ENCODE measurements around the gene SHROOM4.

SHROOM4 gene, protein sequence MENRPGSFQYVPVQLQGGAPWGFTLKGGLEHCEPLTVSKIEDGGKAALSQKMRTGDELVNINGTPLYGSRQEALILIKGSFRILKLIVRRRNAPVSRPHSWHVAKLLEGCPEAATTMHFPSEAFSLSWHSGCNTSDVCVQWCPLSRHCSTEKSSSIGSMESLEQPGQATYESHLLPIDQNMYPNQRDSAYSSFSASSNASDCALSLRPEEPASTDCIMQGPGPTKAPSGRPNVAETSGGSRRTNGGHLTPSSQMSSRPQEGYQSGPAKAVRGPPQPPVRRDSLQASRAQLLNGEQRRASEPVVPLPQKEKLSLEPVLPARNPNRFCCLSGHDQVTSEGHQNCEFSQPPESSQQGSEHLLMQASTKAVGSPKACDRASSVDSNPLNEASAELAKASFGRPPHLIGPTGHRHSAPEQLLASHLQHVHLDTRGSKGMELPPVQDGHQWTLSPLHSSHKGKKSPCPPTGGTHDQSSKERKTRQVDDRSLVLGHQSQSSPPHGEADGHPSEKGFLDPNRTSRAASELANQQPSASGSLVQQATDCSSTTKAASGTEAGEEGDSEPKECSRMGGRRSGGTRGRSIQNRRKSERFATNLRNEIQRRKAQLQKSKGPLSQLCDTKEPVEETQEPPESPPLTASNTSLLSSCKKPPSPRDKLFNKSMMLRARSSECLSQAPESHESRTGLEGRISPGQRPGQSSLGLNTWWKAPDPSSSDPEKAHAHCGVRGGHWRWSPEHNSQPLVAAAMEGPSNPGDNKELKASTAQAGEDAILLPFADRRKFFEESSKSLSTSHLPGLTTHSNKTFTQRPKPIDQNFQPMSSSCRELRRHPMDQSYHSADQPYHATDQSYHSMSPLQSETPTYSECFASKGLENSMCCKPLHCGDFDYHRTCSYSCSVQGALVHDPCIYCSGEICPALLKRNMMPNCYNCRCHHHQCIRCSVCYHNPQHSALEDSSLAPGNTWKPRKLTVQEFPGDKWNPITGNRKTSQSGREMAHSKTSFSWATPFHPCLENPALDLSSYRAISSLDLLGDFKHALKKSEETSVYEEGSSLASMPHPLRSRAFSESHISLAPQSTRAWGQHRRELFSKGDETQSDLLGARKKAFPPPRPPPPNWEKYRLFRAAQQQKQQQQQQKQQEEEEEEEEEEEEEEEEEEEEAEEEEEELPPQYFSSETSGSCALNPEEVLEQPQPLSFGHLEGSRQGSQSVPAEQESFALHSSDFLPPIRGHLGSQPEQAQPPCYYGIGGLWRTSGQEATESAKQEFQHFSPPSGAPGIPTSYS (N-terminal part only)

DNA sequence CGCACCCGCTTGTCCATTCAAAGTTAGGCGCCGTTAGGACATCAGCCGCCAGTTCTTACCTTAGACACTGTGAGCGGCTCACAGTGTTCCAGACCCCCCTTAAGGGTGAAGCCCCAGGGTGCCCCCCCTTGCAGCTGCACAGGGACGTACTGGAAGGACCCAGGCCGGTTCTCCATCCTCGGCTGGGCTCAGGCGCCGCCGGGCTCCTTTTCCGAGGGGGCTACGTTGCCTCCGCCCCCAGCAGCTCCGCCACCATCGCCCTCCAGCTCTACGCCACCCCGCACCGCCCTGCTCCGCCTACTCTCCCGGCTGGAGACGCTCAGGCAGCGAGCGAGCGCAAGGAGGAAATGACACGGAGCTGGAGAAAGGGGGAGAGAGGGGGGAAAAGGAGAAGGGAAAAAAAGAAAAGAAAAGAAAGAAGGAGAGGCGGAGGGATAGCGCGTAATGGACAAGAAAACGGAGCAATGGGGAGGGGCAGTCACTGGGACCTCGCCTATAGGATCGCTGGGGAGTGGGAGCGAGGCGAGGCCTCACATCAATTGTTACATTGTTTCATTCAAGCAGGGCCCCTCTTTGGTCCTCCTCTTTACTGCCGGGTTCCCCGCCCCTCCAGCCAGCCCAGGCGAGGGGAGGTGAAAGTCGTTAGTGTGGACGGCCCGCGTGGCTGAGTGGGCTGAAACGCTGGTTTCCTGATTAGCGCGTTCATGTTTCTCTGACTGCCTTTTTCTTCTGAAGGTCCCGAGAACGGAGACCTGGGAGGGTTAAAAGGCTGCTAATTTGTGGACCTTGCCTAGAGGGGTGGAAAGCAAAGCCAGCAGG, at the start of gene SHROOM4:
Gene SHROOM4 (minus strand): TSS at position 352 of the 819 bp plus-strand sequence. CDS start 176 bp downstream, at position 176.
- DNase-seq (ENCODE audit: low read depth in 2 of 2) = no peak

DNA sequence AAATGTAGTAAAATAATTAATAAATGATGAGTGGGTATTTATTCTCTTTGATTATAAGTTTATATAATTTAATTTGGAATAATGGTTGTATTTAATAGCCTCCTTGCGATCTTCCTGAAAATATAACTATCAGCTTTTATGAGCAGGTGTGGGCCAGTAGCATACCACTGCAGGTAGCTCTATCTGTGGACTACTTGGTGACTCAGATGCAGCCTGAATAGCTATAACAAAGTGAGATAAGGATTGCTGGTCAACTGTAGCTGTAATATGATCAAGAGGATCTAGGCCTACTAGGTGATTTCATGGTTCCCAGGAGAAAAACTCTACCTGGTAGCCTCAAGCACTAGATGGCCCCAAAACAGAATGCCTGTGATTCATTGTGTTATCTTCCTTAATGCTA, 49.5 kb upstream of the SHROOM4 start:
- no peak for DNase-seq (ENCODE audit: low read depth in 2 of 2)

DNA sequence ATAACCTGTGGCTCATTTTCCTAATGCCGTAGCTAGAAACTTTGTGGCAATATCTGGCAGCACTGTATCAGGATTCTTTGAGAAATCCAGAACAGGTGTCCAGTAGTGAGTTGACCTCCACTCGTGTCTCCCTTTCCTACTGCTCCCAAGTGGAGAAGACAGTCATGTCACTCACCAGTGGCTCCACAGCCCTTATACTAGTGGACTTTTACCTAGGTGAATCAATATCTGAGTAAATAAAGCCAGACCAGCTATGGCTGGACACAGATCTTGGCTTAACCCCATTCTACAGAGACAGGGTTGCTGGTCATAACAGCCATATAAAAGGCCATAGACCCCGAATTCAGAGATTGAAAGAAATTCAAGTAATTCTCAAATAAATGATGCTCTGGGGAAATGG, 46.5 kb upstream of the SHROOM4 start:
- no peak for DNase-seq (ENCODE audit: low read depth in 2 of 2)

DNA sequence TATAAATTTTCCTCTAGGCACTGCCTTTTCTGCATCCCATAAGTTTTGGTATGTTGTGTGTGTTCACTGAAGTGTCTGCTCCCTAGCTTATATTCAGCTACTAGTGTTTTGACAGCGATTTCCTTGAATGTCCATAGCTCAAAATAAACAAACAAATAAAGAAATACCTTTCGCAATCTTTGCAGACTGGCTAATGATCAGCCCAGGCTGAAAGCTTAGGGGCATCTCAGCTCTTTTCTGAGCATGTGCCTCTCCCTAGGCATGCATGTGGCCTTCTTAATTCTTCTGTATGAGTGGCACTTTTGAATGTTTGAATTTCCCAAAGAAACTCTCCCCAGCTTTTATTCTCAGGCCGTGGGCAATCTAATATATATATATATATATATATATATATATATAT, 44.6 kb upstream of the SHROOM4 start:
- no peak for DNase-seq (ENCODE audit: low read depth in 2 of 2)

DNA sequence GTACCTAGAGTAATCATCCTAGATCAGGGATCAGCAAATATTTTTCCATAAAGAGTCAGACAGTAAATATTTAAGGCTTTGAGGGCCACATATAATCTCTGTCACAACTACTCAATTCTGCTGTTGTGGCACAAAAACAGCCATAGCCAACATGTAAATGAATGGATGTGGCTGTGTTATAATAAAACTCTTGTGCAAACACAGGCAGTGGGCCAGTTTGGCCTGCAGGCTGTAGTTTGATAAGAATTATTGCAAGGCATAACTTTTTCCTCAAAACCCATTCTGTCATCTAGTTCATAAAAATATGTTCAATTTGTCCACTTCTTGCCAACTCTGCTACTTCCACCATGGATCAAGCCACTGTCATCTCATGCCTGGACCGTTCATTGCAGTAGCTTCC, 39.4 kb upstream of the SHROOM4 start:
- DNase-seq (ENCODE audit: low read depth in 2 of 2) = no peak

DNA sequence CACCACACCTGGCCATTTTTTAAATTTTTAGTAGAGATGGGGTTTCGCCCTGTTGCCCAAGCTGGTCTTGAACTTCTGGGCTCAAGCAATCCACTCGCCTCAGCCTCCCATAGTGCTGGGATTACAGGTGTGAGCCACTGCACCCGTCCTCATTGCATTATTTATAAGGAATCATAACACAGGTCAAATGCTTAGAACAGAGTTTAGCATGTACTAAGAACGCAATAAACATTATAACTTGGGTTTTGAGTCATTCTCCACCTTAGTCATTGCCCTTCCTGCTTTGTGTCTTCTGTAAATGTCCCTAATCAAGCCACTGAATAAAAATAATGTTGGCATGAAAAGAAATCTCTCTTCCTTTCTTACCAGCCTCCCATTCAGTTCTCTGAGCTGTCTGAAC, 38.5 kb upstream of the SHROOM4 start:
- no peak for DNase-seq (ENCODE audit: low read depth in 2 of 2)

DNA sequence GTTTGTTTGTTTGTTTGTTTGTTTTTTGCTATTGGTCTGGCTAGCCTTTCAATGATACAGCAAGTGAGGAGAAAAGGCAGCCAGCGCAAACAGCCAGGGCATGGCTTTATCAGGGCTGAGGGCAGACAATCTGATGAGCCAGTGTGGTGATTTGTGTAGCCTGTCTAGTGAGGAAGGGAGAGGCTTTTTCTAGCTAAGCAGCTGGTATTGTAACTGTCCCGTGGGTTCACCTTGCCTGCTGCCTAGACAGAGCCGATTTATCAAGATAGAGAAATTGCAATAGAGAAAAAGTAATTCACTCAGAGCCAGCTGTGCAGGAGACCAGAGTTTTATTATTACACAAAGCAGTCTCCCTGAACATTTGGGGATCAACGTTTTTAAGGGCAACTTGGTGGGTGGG, 28.2 kb upstream of the SHROOM4 start:
- no peak for DNase-seq (ENCODE audit: low read depth in 2 of 2)

DNA sequence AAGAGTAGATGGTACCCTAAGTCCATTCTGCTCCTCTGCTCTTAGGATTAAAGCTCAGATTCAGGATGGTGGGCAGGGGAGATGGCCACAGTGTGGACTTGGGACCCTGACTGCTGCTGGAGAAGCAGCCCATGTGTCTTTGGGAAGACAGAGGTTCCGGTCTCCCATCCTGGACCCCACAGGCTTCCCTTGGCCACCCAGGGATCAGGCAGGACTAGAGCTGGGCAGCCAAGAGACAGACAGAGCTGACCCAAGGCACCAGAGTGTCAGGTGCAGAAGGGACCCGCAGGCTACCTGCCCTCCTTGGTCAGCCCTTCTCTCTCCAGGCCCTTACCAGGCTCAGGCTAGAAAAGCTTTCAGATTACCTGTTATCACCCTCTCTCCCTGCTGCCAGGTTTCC, 25.7 kb upstream of the SHROOM4 start:
- no peak for DNase-seq (ENCODE audit: low read depth in 2 of 2)

DNA sequence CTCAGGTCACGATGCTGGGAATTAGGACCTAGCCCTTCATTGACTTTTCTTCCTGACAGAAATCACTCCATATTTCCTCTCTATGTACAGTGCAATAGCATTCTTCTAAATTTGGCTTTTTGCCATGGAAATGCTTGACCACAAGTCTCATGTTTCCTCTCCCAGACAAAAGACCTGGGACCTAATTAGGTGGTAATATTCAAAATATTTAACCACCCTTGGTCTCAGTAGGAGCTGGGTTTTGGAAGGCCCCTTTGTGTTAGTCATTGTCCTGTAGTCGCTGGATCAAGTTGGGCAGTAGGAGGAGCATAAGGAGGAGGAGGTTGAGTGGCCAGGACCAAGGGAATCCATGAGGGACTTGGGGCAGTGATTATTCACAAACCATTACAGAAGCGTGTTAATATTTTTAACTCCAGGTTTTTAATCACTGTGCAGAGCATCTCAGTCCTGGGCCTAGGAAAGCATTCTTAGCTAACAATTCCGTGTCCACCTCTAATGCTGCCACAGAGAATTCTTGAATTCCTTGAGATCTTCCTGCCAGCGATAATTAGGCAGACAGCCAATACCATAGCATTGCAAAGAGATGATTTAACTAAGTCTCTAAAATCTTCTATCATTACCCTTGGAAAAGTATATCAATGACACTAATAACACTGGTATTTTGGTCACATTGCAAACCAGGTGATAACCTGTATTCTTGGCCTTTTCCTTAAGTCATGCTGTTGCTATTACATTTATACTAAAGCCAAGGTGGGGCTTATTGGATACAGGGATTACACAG, 25.0 kb upstream of the SHROOM4 start:
- no peak for DNase-seq (ENCODE audit: low read depth in 2 of 2)

DNA sequence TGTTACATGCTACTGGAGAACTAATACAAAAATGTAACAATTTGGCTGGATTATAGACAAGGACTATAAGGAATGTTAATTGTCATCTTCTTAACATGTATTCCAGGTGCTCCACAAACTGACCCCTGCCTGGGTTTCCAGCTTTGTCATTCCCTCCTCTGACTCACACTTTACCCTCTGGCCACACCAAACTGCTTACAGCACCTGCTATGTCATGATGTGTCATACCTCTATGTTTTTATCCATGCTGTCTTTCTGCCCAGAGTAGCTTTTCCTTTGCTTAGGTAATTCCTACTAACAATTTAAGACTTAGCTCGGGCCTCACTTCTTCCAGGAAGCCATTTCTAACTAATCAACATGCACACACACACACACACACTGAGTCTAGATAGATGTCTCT, 14.0 kb upstream of the SHROOM4 start:
- no peak for DNase-seq (ENCODE audit: low read depth in 2 of 2)

DNA sequence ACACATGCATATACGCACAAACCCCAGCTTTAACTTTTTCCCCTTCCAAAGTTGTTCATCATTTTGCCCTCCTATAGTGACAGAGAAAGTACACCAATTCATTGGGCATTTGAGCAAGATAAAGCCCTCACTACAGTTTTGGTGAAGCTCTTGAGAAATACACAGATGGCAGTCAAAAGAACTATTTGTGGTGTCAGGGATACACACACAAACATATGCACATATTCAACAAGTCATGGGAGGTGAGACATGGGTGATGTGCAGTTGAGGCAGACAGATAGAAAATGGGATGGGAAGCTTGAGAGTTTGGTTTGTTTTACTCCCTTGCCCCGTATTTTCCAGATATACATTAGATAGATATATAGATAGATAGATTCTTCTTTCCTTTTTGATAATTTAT, 11.8 kb upstream of the SHROOM4 start:
- DNase-seq (ENCODE audit: low read depth in 2 of 2) = no peak

DNA sequence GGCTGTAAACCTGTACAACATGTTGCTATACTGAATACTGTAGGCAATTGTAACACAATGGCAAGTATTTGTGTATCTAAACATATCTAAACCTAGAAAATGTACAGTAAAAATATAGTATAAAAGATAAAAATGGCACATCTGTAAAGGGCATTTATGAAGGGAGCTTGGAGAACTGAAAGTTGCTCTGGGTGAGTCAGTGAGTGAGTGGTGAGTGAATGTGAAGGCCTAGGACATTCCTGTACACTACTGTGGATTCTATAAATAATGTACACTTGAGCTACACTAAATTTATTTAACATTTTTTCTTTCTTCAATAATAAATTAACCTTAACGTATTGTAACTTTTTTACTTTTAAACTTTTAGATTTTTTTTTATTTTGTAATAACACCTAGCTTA, 5.0 kb upstream of the SHROOM4 start:
- no peak for DNase-seq (ENCODE audit: low read depth in 2 of 2)

DNA sequence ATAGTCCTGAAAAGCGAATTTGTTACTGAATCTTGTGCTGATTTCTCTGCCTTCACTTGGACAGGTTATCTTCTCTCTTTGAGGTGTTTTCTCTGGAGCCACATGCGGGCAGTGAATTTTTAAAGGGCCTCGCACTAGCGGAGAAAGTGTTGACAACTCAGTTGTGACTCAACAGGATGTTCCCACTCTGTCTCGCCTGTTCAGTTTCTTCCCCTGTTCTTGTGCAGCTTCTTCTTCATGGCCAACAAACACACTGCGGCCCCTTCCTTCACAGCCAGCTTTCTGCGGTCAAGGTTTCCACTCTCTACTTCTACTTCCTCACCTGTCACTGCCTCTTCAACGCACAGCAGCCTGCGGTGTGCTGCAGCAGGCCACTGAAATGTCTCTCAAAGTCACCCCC, 1.1 kb upstream of the SHROOM4 start:
- DNase-seq (ENCODE audit: low read depth in 2 of 2) = no peak

DNA sequence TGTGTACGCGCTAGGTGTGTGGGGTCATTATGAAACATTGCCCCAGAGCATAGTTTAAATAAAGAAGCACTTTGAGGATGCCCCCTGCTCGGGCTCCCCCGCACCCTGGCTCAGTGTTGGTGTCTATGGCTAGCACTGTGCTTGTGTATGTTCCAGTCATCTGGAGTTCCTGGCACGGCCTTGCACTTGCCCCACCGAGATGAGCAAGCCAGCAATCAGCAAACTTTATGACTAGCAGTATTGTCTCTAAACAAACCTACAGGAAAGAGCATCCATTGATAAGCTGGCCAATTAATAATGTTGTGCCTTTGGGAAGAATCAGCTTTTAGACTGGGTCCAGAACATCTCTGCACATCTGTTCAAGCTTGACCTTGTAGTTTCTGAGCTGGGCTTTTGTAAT, 707 bp upstream of the SHROOM4 start:
- no peak for DNase-seq (ENCODE audit: low read depth in 2 of 2)

DNA sequence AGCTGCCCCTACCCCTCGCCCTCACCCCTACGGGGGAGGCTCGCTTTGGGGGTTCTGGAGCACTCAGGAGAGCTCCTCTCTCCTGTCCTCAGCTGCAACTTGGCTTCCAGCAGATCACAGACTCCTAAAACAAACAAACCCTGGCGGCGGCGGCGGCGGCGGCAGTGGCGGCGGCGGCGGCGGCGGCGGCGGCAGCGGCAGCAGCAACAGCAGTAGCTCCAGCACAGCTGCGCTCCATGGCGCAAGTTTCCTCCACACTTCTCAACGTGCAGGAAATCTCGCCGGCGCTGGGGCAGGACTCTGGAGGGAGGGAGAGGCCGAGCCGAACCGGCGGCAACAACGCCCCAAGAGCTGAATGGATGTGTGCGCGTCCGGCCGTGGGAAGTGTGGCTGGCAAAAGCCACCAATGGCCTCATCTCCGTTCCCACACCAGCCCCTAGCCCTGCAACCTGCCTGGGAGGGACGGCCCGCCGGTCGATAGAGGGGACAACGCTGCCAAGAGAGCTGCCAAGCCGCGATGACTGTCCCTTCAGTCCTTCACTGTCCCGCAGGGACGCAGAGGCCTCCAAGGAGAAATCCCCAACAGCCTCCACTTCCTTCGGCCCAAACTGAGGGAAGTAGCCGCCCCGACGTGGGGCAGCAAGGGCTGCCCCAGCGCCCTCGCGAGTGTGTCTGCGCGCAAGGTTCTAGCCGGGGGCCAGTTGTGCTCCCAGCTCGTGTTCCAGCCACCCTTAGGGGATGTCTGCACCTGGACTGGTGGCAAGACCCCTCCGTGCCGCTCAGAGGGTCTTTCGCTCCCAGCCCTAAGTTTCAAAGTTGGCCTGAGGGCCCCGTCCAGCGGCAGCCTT, 775 bp downstream of the SHROOM4 start:
- no peak for DNase-seq (ENCODE audit: low read depth in 2 of 2)

DNA sequence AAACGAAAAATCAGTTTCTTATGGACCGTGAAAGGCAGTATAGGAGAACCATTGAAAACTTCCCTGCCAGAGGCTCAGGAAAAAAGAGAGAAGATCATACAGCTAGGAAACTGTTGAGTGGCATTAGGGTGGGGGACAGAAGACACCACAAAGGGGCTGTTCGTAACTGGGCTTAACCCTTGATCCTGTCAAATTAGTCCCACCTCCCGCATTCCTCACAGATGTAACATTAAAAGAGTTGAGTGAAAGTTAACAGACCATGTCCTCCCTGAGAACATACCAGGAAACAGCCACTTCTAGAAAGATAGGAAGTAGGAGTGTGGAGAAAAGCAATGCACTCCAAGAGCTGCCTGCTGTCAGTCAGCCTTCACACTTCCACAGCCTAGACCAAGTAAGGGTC, 8.7 kb downstream of the SHROOM4 start:
- no peak for DNase-seq (ENCODE audit: low read depth in 2 of 2)

DNA sequence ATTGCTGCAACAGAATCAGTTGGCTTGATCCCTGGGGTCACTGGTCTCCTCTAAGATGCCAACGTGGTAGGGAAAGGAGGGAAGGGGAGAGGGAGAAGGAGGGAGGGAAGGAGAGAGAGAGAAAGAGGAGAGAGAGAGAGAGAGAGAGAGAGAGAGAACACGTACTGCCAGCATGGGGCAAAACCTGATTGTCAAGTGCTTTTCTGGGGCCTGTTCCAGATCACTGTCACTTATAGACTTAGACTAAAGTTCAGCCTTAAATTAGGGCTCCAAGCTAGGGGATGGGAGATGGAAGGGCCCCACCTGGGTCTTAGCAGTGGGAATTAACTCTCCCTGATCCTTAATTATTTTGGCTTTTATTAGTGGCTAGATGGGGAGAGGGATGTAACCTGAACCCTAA, 12.9 kb downstream of the SHROOM4 start:
- no peak for DNase-seq (ENCODE audit: low read depth in 2 of 2)

DNA sequence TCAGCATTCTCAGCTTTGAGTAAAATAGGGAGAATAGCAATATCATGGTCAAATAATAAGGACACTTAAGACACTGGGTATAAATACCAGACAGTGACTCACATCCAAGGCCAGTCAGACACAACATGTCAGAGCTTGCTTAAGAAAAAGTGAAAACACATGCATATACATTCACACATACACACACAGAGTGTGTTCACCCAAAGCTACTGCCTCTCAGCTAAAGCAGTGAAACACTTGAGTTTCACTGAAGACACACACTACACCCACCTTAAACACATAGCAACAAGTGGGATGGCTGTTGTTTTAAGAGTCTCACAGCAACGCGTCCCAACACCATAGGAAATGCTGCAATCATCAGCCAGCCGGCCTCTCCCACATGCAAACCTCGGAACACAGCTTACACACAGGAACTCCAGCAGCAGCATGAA, 14.4 kb downstream of the SHROOM4 start:
- DNase-seq (ENCODE audit: low read depth in 2 of 2) = no peak

DNA sequence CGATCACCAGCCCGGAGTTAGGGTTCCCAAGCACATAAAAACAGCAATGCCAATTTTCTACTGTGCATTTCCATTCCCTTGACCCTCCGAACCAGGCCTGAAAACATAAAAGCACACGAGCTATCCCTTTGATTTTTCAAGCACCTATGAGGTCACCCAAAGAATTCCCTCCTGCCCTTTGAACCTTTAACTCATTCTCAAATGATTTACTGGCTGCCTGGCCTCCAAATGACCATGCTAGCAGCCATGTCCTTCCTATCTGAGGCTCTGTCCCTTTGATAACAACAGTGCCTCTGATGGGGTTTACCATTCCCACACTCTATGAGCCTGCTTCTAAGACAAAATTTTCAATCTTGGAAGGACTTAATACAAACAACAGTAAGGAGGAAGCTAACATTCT, 15.2 kb downstream of the SHROOM4 start:
- DNase-seq (ENCODE audit: low read depth in 2 of 2) = no peak

DNA sequence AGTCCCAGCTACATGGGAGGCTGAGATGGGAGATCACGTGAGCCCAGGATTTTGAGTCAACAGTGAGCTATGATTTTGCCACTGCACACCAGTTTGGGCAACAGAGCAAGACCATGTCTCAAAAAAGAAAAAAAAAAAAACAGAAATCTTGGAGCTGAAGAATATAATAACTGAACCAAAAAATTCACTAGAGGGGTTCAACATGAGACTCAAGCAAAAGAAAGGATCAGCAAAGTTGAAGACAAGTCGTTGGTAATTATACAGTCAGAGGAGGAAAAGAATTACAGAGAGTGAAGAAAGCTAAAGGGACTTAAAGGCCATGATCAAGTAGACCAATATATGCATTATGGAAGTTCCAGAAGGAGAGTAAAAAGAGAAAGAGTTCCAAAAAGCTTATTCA, 26.9 kb downstream of the SHROOM4 start:
- no peak for DNase-seq (ENCODE audit: low read depth in 2 of 2)
